GM12865 (cell line): Measurements from ENCODE around the gene TEX48.

Experiments
- DNase-seq: peaks from one replicate; pipeline ENCODE4 v3.0.0; 2010; ENCODE audit warnings: low read depth
- H3K4me3 ChIP-seq: 2 replicates; pipeline ENCODE4 v1.5.1; 2011; ENCODE audit warnings: mild to moderate bottlenecking, low read depth, low read length, control low read depth
- CTCF ChIP-seq: IDR thresholded peaks from 2 replicates; pipeline ENCODE4 v1.5.1; 2011; ENCODE audit warnings: low read length, control low read depth, low read depth, inconsistent platforms; ENCODE audit not compliant: insufficient read depth; ENCODE audit errors: missing control alignments

The TEX48 gene

GRCh38 chr9:114680259-114681001 lies 1.6 kb downstream of the TEX48 start:
- H3K4me3 ChIP-seq, result no peak overlapping the region
- TF ChIP-seq CTCF, result no peak
- no peak for DNase-seq

DNA sequence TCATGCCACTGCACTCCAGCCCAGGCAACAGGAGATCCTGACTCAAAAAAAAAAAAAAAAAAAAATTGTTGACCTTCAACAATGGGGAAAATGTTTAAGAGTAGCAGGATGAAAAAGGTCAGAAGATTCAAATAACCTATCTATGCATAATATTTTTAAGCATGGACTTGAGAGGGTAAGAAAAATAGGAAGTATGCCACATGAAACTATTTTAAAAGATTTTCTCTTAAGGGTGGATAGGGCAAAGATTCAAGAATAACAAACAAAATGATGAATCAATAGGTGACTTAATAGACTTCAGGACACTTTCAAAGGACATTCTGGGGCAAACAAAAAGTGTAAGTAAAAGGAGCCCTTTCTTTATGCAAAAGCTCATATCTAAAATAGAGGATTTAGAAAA lies 3.2 kb downstream of the TEX48 start:
- no peak overlapping the region for H3K4me3 ChIP-seq
- TF ChIP-seq CTCF, result no peak
- DNase-seq, result no peak

- no peak for TF ChIP-seq CTCF
- no peak for DNase-seq
- H3K4me3 ChIP-seq, result no peak overlapping the region
Measured at GRCh38 chr9:114678130-114678529, 3.9 kb downstream of the TEX48 start.

DNA sequence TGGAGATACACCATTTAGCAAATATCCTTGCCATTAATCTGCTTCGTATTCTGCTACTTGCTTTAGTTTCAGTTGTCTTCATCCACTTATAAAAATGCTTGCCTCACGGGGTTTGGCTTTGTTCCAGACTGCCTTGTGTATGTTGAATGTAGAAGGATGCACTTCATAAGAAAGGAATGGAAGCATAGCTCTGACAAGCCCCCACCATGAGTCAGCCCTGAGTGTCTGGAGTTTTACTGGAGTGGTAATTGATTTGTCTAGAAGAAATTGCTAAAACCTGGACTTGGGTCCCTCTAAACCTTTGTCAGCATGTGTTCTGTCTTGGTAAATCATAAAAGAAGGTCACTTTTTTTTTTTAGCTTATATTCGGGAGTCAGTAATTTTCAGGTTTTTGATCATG lies 4.6 kb downstream of the TEX48 start:
- no peak overlapping the region for H3K4me3 ChIP-seq
- DNase-seq, result no peak
- no peak for TF ChIP-seq CTCF

GRCh38 chr9:114676901-114677300 lies 5.1 kb downstream of the TEX48 start:
- DNase-seq, result no peak
- no peak for TF ChIP-seq CTCF
- no peak overlapping the region for H3K4me3 ChIP-seq

- DNase-seq, result no peak
- no peak overlapping the region for H3K4me3 ChIP-seq
- TF ChIP-seq CTCF, result no peak
Measured at GRCh38 chr9:114674798-114675540, 7.0 kb downstream of the TEX48 start.
